ENCODE results near the gene SEPTIN8.

DNA sequence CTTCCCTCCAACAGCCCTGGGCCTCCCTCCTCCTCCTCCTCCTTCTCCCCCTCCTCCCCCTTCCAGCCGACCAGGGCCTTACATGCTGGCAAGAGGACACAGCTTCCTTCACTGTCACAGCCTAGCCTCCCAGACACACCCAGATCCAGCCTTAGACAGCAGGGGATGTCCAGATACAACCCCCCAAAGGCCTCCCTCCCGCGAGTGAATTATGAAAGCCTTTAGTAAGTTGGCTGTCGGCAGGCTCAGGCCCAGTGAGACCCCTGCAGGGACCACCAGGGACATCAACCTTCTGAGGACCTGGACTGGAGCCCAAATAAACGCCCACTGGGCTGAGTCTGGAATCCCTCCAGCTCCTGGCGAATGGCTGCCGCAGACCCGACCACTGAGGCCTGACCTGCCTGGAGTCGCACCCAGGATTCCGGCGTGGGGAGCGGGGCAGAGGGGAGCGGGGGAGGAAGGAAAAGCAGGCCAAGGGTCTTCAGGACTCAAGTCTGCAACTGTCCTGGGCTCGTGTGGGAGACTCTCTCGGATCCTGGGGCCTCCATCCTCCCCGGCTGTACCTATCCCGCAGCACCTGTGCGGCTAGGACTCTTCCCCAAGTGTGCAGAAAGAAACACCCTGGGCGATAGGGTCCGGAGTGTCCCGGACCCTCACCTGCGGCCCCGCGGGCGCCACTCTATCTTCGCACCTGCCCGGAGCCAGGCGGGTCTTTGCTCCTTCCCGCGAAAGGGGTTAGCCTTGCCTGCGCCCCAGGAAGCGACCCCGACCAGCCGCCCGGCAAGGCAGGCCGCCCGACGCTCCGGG, 705 bp downstream of the SEPTIN8 start:
- TF ChIP-seq, protein P1, sequence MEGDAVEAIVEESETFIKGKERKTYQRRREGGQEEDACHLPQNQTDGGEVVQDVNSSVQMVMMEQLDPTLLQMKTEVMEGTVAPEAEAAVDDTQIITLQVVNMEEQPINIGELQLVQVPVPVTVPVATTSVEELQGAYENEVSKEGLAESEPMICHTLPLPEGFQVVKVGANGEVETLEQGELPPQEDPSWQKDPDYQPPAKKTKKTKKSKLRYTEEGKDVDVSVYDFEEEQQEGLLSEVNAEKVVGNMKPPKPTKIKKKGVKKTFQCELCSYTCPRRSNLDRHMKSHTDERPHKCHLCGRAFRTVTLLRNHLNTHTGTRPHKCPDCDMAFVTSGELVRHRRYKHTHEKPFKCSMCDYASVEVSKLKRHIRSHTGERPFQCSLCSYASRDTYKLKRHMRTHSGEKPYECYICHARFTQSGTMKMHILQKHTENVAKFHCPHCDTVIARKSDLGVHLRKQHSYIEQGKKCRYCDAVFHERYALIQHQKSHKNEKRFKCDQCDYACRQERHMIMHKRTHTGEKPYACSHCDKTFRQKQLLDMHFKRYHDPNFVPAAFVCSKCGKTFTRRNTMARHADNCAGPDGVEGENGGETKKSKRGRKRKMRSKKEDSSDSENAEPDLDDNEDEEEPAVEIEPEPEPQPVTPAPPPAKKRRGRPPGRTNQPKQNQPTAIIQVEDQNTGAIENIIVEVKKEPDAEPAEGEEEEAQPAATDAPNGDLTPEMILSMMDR (conservative IDR thresholded peaks at IDR 0.05): no peak
- no peak for TF ChIP-seq EZH2 (IDR thresholded peaks at IDR 0.05; ENCODE audit: low read depth)

Measured in PC-9 (cell line).